ENCODE results near the gene CDH5. TPM values are rescaled to one million over a fixed set of nuclear protein-coding genes. Genes with fewer than 3 reads are reported as not detected.

The CDH5 gene
- total and polyA plus RNA-seq, 10 donors = 6.7 to 62.7 (median 40.2) TPM

- Histone ChIP-seq H3K4me1 (no peaks in the 10 kb centered on the region), H3K27me3 (replicated peaks in 1 of 7) (peaks cover 0 to 9% (median 0%) of the 10 kb centered on the region in 7 donors), H3K27ac (no peak overlapping the region), H3K9me3 (no peaks in the 10 kb centered on the region), H3K4me3 (no peak overlapping the region), H3K36me3 (peaks cover 0 to 16% (median 2%) of the 10 kb centered on the region in 6 donors)
- TF ChIP-seq POLR2A (IDR thresholded peaks at IDR 0.05) (no peak), CTCF (IDR thresholded peaks at IDR 0.05 in 8 of 11, conservative IDR thresholded peaks at IDR 0.05 in 3 of 11) (no peak), POLR2AphosphoS5 (IDR thresholded peaks at IDR 0.05) (no peak)
- no peak for DNase-seq
- intact Hi-C loops (cut with DNase I; ENCODE audit: low total_unique reads) = no loop called here
- 57 to 88% (median 68%) methylated on average over 3 of the region's 3 CpGs for WGBS, 5 donors
Measured at GRCh38 chr16:66399930-66400329, 33.4 kb downstream of the CDH5 start.

DNA sequence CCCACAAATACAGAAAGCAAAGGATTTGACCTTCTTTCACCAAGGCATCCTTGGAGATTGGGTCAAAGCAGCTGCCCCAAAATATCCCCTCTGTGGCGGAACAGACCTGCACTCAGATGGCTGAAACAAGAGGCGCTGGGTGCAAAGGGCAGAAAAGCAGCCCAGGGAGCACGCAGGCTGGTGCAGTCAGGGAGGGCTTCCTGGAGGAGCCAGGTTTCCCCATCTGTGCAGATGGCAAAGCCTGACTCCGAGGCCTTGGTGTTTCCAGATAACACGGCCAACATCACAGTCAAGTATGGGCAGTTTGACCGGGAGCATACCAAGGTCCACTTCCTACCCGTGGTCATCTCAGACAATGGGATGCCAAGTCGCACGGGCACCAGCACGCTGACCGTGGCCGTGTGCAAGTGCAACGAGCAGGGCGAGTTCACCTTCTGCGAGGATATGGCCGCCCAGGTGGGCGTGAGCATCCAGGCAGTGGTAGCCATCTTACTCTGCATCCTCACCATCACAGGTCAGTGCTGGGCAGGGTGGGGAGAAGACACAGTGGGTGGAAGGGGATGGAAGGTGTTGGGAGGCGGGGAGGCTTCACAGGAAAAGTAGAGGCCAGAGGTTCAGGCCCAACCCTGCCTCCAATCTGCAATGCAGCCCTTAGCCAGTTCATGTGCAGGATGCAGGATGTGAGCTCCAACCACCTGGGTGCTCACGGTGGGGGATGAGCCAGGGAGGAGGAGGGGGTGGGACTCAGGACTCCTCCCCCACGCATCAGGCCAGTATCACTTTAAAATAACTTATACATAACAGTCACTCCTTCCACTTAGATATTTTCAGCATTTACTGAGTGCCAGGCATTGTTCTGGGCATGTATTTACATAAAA lies 34.3 kb downstream of the CDH5 start:
- intact Hi-C loops (cut with DNase I; ENCODE audit: low total_unique reads) = no loop called here
- Histone ChIP-seq H3K4me1 (no peaks in the 10 kb centered on the region), H3K36me3 (peaks cover 0 to 16% (median 2%) of the 10 kb centered on the region in 6 donors), H3K27me3 (replicated peaks in 1 of 7) (peaks cover 0 to 10% (median 0%) of the 10 kb centered on the region in 7 donors), H3K27ac (no peak overlapping the region), H3K9me3 (no peaks in the 10 kb centered on the region), H3K4me3 (no peak overlapping the region)
- 85 to 93% (median 87%) methylated on average over 17 to 20 of the region's 20 CpGs for WGBS, 5 donors
- TF ChIP-seq CTCF (IDR thresholded peaks at IDR 0.05 in 8 of 11, conservative IDR thresholded peaks at IDR 0.05 in 3 of 11) (no peak), POLR2AphosphoS5 (IDR thresholded peaks at IDR 0.05) (peak in 1 of 3 donors; percentile 14)
- DNase-seq = no peak

DNA sequence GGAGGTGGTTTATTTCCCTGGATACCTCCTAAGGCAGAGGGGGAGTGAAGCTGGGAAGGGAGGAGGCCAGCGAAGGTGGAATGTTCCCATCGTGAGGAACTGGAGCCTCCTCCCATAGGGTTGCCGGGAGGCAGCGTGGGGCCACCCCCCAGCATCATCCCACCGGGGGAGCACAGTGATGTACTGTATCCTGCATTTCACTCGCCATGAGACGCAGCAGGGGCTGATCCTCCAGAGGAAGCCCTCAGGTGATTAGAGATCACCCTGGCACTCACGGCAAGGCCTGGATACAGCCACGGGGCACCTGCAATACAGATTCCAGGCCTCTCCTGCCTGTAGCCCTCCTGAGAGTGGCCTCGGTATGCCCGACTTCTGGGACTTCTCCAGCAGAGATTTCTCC lies 35.1 kb downstream of the CDH5 start:
- DNase-seq = no peak

More for the DNA sequence above, 35.1 kb downstream of the CDH5 start:
- Histone ChIP-seq H3K36me3 (peaks cover 0 to 11% (median 2%) of the 10 kb centered on the region in 6 donors), H3K9me3 (no peaks in the 10 kb centered on the region), H3K27me3 (replicated peaks in 1 of 7) (peaks cover 0 to 14% (median 0%) of the 10 kb centered on the region in 7 donors), H3K27ac (no peak overlapping the region), H3K4me1 (peaks cover 0 to 5% (median 4%) of the 10 kb centered on the region in 6 donors), H3K4me3 (no peak overlapping the region)
- 73 to 88% (median 80%) methylated on average over 10 to 11 of the region's 11 CpGs for WGBS, 5 donors
- intact Hi-C loops (cut with DNase I; ENCODE audit: low total_unique reads) = no loop called here
- TF ChIP-seq POLR2AphosphoS5 (IDR thresholded peaks at IDR 0.05) (no peak), POLR2A (IDR thresholded peaks at IDR 0.05) (no peak), CTCF (IDR thresholded peaks at IDR 0.05 in 8 of 11, conservative IDR thresholded peaks at IDR 0.05 in 3 of 11) (no peak)
